Fibroblast of pulmonary artery (primary cell): ENCODE measurements around the gene TMEM256.

Source experiments
- DNase-seq: peaks from one replicate; pipeline ENCODE4 v3.0.0-alpha.2; 2010; ENCODE audit warnings: low read depth
- H3K4me3 ChIP-seq: replicated peaks from 2 replicates; pipeline ENCODE4 v1.5.1; 2011; ENCODE audit warnings: low read depth, mild to moderate bottlenecking, control low read depth, low read length, moderate library complexity
- TF ChIP-seq, protein P1 (sequence below): IDR thresholded peaks from 2 replicates; pipeline ENCODE4 v1.5.1; 2011; ENCODE audit warnings: mild to moderate bottlenecking, control low read depth, low read length, inconsistent platforms; ENCODE audit errors: missing control alignments

The TMEM256 gene

GRCh38 chr17:7441266-7441665 is 37.4 kb upstream of the TMEM256 start:
- DNase-seq, result no peak
- TF ChIP-seq, protein P1, sequence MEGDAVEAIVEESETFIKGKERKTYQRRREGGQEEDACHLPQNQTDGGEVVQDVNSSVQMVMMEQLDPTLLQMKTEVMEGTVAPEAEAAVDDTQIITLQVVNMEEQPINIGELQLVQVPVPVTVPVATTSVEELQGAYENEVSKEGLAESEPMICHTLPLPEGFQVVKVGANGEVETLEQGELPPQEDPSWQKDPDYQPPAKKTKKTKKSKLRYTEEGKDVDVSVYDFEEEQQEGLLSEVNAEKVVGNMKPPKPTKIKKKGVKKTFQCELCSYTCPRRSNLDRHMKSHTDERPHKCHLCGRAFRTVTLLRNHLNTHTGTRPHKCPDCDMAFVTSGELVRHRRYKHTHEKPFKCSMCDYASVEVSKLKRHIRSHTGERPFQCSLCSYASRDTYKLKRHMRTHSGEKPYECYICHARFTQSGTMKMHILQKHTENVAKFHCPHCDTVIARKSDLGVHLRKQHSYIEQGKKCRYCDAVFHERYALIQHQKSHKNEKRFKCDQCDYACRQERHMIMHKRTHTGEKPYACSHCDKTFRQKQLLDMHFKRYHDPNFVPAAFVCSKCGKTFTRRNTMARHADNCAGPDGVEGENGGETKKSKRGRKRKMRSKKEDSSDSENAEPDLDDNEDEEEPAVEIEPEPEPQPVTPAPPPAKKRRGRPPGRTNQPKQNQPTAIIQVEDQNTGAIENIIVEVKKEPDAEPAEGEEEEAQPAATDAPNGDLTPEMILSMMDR, result no peak
- H3K4me3 ChIP-seq, result no peak overlapping the region

GRCh38 chr17:7440834-7441195 is 36.9 kb upstream of the TMEM256 start:
- DNase-seq, result no peak
- H3K4me3 ChIP-seq, result no peak overlapping the region
- TF ChIP-seq, protein P1, result peak; percentile 3

DNA sequence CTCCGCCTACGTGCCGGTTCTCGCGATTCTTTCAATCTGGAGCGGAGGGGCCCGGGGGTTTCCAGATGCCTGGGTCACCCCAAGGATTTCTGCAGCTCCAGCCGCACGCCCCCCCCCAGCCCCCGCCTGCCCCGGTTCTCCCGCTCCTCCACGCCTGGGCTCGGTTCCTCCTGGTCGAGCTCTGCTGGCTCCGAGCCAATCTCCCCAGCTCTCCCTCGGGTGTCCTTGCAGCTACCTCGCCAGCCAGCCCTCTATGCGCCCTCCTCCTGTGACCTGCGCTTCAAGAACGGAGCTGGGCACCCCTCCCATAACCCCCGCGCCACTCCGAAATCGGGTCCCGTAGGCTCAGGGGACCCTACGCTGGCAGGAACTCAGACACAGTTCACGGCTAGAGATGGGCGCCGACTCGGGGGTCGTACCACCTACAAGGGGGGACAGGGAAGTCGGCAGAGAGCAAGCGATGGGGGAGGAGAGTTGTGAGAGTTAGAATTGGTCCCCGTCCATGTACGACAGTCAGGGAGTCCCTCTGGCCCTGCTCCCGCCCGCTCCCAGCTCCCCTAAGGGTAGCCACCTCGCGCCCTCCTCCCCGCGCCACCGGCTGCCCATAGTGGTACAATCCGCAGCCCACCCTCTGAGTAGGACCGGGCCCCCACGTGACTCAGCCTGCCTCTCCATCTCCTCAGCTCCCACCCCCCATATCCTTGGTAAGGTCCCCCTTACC is 36.4 kb upstream of the TMEM256 start:
- TF ChIP-seq, protein P1, result no peak
- no peak for DNase-seq
- peak overlapping the region; percentile 44 for H3K4me3 ChIP-seq

- no peak for DNase-seq
- H3K4me3 ChIP-seq, result peak within 1 kb of the TSS; percentile 44
- TF ChIP-seq, protein P1, result no peak
Observed at GRCh38 chr17:7439462-7440112, 35.7 kb upstream of the TMEM256 start, which contains the start of gene FGF11. TSS of gene FGF11 (plus strand) at chr17:7439512. CDS start at chr17:7439621, 109 bp downstream.

GRCh38 chr17:7438656-7439460 is 35.0 kb upstream of the TMEM256 start:
- TF ChIP-seq, protein P1, result no peak
- no peak for DNase-seq
- no peak overlapping the region for H3K4me3 ChIP-seq

DNA sequence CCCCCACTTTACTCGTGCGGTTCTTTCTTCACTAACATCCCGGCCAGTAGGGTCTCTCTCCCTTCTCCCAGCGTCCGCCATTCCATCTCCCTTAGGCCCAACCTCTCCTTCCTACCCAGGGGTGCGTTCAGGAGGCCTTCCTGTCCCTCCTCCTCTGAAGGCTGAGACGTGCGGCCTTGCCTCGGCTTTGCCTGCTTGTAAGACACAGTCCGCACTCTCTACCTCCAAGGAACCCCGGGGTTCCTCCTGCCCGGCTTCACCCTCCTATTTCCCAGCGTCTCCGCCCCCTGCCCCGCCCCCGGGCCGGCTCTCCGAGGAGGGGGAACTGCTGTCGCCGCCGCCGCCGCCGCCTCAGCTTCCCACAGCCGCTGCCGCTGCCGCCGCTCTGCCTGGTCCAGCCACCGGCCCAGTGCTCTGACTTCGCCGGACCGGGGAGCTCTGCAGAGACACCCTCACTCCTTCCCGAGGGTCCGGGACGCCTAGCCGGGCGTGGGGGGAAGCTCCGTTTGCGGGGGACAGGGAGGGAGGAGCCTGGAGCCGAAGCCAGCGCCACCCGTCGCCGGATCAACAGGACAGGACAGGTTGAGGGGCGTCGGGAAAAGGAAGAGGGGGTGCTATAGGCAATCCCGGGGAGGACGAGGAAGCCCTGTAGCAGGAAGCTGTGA is 34.2 kb upstream of the TMEM256 start:
- DNase-seq, result no peak
- TF ChIP-seq, protein P1, result no peak

More for the DNA sequence above, 34.2 kb upstream of the TMEM256 start:
- H3K4me3 ChIP-seq, result peak overlapping the region; percentile 10
